Peyer's patch (tissue), 4 donors: ENCODE data around the gene SSTR5.

Experiments
- POLR2A ChIP-seq, 2 donors: fragments of 450-650 bp; IDR thresholded peaks; one replicate each; pipeline ENCODE4 v1.5.1; 2017; ENCODE audit warnings: antibody characterized with exemption in 2 of 2, mild to moderate bottlenecking in 2 of 2, moderate library complexity in 2 of 2
- TF ChIP-seq, protein P1 (sequence below), 6 experiments: fragments of 450-650 bp in 4 of 6; fragments of 200-600 bp in 2 of 6; sonication (generic) in 1 of 6; IDR thresholded peaks; one replicate each; pipeline ENCODE4 v1.5.1; 2017 to 2019; ENCODE audit warnings: antibody characterized with exemption in 6 of 6, mild to moderate bottlenecking in 3 of 6, moderate library complexity in 1 of 6

DNA sequence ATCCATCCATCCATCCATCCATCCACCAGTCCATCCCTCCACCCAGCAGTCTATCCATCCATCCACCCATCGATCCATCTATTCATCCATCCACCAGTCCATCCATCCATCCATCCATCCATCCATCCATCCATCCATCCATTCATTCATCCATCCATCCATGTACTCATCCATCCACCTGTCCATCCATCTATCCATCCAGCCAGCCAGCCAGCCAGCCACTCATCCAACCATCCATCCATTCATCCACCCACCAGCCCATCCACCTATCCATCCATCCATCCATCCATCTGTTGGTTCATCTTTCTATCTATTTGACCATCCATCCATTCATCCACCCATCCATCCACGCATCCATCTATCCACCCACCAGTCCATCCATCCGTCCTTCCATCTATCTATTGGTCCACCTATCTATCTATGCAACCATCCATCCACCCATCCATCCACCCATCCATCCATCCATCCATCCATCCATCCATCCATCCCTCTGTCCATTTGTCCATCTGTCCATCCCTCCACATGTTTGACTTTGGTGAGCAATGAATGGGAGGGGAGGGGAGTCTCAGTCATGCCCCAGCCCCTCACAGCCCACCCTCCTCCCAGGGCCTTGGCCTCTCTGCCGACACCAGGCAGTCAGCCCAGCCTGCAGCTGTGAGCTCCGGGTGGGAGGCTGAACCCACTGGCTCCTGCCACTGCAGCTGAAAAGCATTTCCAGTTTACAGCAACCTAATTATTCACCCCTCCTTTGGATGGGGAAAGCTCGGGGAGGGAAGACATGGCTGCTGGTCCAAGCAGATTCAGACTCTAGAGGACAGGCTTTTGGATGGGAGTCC is 38.1 kb upstream of the SSTR5 start:
- TF ChIP-seq POLR2A (IDR thresholded peaks at IDR 0.05): no peak
- TF ChIP-seq, protein P1, sequence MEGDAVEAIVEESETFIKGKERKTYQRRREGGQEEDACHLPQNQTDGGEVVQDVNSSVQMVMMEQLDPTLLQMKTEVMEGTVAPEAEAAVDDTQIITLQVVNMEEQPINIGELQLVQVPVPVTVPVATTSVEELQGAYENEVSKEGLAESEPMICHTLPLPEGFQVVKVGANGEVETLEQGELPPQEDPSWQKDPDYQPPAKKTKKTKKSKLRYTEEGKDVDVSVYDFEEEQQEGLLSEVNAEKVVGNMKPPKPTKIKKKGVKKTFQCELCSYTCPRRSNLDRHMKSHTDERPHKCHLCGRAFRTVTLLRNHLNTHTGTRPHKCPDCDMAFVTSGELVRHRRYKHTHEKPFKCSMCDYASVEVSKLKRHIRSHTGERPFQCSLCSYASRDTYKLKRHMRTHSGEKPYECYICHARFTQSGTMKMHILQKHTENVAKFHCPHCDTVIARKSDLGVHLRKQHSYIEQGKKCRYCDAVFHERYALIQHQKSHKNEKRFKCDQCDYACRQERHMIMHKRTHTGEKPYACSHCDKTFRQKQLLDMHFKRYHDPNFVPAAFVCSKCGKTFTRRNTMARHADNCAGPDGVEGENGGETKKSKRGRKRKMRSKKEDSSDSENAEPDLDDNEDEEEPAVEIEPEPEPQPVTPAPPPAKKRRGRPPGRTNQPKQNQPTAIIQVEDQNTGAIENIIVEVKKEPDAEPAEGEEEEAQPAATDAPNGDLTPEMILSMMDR (IDR thresholded peaks at IDR 0.05): no peak
